ENCODE data around the gene CKAP2L.

DNA sequence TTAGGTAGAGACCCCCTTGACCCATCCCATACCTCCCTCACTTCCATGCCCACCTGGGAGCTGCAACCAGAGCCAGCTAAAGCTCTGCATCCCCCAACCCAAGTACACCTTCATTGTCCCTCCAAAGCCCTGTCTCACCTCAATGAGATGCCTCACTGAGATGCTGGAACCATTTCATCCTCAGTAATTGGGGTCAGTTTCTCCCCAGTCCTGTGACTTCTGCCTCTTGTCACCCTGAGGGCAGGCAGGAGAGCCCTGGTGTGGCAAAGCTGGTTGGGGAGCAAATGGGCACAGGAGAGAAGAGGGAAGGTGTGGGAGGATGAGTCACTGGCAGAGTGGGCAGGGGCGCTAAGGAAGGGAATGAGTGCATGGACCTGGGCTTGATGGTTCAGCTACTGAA is 71.5 kb downstream of the CKAP2L start:
- TF ChIP-seq, protein P1, sequence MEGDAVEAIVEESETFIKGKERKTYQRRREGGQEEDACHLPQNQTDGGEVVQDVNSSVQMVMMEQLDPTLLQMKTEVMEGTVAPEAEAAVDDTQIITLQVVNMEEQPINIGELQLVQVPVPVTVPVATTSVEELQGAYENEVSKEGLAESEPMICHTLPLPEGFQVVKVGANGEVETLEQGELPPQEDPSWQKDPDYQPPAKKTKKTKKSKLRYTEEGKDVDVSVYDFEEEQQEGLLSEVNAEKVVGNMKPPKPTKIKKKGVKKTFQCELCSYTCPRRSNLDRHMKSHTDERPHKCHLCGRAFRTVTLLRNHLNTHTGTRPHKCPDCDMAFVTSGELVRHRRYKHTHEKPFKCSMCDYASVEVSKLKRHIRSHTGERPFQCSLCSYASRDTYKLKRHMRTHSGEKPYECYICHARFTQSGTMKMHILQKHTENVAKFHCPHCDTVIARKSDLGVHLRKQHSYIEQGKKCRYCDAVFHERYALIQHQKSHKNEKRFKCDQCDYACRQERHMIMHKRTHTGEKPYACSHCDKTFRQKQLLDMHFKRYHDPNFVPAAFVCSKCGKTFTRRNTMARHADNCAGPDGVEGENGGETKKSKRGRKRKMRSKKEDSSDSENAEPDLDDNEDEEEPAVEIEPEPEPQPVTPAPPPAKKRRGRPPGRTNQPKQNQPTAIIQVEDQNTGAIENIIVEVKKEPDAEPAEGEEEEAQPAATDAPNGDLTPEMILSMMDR (IDR thresholded peaks at IDR 0.05): no peak
- TF ChIP-seq POLR2A (IDR thresholded peaks at IDR 0.05): no peak

Measured in heart left ventricle (tissue), 13 donors.